Caco-2 (cell line): ENCODE results near the gene TEX35. TPM values are rescaled to one million over a fixed set of nuclear protein-coding genes. Genes with fewer than 3 reads are reported as not detected.

Experiments used
- BruUV-seq: library from RNA; stranded (reverse); fragments of 400-500 nt; replicated peaks from 2 replicates; lab custom pipeline; 2021; lab: Mats Ljungman, UMichigan
- CTCF ChIA-PET: fragments of 300-600 bp; sonication (Branson Sonifier 250); formaldehyde crosslinking; loops from one replicate; lab custom pipeline; 2022; ENCODE audit warnings: antibody characterized with exemption; lab: Charles Lee
- POLR2A ChIA-PET: fragments of 300-600 bp; sonication (Branson Sonifier 250); formaldehyde crosslinking; loops from one replicate; lab custom pipeline; 2022; ENCODE audit warnings: antibody characterized with exemption; lab: Charles Lee
- DNase-seq, 2 experiments: peaks; one replicate each; pipeline versions ENCODE4 v3.0.0 to v3.0.0-alpha.2; 2020 to 2022
- H3K27me3 ChIP-seq: replicated peaks from 2 replicates; pipeline ENCODE4 v1.6.0; 2011; ENCODE audit warnings: low read length; ENCODE audit not compliant: control insufficient read depth, insufficient read depth
- H3K36me3 ChIP-seq: 2 replicates; pipeline ENCODE4 v1.5.1; 2011; ENCODE audit warnings: low read length; ENCODE audit not compliant: control insufficient read depth, insufficient read depth
- H3K4me1 ChIP-seq: fragments of 250-450 bp; sonication (Bioruptor Pico); 2 replicates; pipeline ENCODE4 v1.5.1; 2020; ENCODE audit warnings: mild to moderate bottlenecking
- H3K4me3 ChIP-seq: 2 replicates; pipeline ENCODE4 v1.5.1; 2011; ENCODE audit warnings: low read depth, mild to moderate bottlenecking, control low read depth, low read length
- H3K9me3 ChIP-seq: fragments of 250-450 bp; sonication (Bioruptor Pico); 2 replicates; pipeline ENCODE4 v1.5.1; 2020; ENCODE audit warnings: mild to moderate bottlenecking, moderate library complexity
- H3K27ac Mint-ChIP-seq: one replicate; pipeline ENCODE4 v1.8.0; 2022; ENCODE audit warnings: mixed read lengths; ENCODE audit not compliant: unreplicated experiment
- H3K27me3 Mint-ChIP-seq: one replicate; pipeline ENCODE4 v1.8.0; 2022; ENCODE audit warnings: mixed read lengths; ENCODE audit not compliant: insufficient read depth, unreplicated experiment
- H3K36me3 Mint-ChIP-seq: one replicate; pipeline ENCODE4 v1.8.0; 2022; ENCODE audit warnings: mild to moderate bottlenecking, mixed read lengths; ENCODE audit not compliant: insufficient read depth, unreplicated experiment
- H3K4me1 Mint-ChIP-seq: one replicate; pipeline ENCODE4 v1.8.0; 2022; ENCODE audit warnings: low read depth, mixed read lengths; ENCODE audit not compliant: unreplicated experiment
- H3K4me3 Mint-ChIP-seq: one replicate; pipeline ENCODE4 v1.8.0; 2022; ENCODE audit warnings: mild to moderate bottlenecking, moderate library complexity, mixed read lengths; ENCODE audit not compliant: unreplicated experiment
- H3K9me3 Mint-ChIP-seq: one replicate; pipeline ENCODE4 v1.8.0; 2022; ENCODE audit warnings: mixed read lengths; ENCODE audit not compliant: unreplicated experiment
- CTCF ChIP-seq, 2 experiments: fragments of 200-600 bp in 1 of 2; IDR thresholded peaks; 1 replicate in 1 of 2; 2 replicates in 1 of 2; pipeline versions ENCODE4 v1.5.1 to v1.8.0; 2011 to 2022; ENCODE audit warnings: antibody characterized with exemption in 1 of 2, control low read depth in 1 of 2, inconsistent platforms in 1 of 2, low read depth in 1 of 2, low read length in 1 of 2, mild to moderate bottlenecking in 1 of 2, moderate library complexity in 1 of 2; ENCODE audit not compliant: insufficient read depth in 1 of 2, severe bottlenecking in 1 of 2, unreplicated experiment in 1 of 2
- intact Hi-C: fragments of 100-400 bp; cut with micrococcal nuclease; formaldehyde crosslinking; loops from one replicate; pipeline ENCODE4 v1.10.0; 2022; ENCODE audit not compliant: unreplicated experiment
- total RNA-seq: library from RNA; stranded (reverse); gene quantifications from 2 replicates; pipeline ENCODE4 v1.2.3, GENCODE V29; 2022

The TEX35 gene
- total RNA-seq, 1 experiment from 2014 or later, result not detected

GRCh38 chr1:178538192-178538916, 25.4 kb downstream of the TEX35 start:
- intact Hi-C loops, result no loop called here
- Histone ChIP-seq H3K9me3 (no peaks in the 10 kb centered on the region), H3K4me1 (peaks cover 39% of the 10 kb centered on the region), H3K27me3 (no peaks in the 10 kb centered on the region), H3K4me3 (no peak overlapping the region), H3K36me3 (no peaks in the 10 kb centered on the region)
- Mint-ChIP-seq H3K27ac (peak overlapping the region; percentile 60), H3K36me3 (peaks cover 9% of the 10 kb centered on the region), H3K4me1 (peaks cover 23% of the 10 kb centered on the region), H3K9me3 (no peaks in the 10 kb centered on the region), H3K27me3 (no peaks in the 10 kb centered on the region), H3K4me3 (peak overlapping the region; percentile 19)
- no TSS peak for BruUV-seq
- DNase-seq, result no peak
- TF ChIP-seq CTCF (IDR thresholded peaks at IDR 0.05; ENCODE audit: insufficient read depth in 1 of 2, low read depth in 1 of 2, low read length in 1 of 2, severe bottlenecking in 1 of 2, unreplicated experiment in 1 of 2), result no peak
- POLR2A ChIA-PET, result interaction anchor here (0.6 kb wide), 1 partner anchor 188 kb away, joined by 4 read pairs; no protein-coding TSS in a partner anchor
- CTCF ChIA-PET, result interaction anchor here (0.7 to 3.1 kb wide), 6 partner anchors 113 to 465 kb away, joined by 3 to 17 read pairs (median 4); no protein-coding TSS in a partner anchor

- H3K4me3 ChIP-seq, result no peak overlapping the region
- Mint-ChIP-seq H3K4me1 (peaks cover 23% of the 10 kb centered on the region), H3K9me3 (no peaks in the 10 kb centered on the region), H3K27ac (no peak overlapping the region), H3K36me3 (peaks cover 9% of the 10 kb centered on the region), H3K27me3 (no peaks in the 10 kb centered on the region), H3K4me3 (no peak overlapping the region)
- ChIA-PET CTCF (no interaction called here), POLR2A (interaction anchor here (0.6 kb wide), 1 partner anchor 421 kb away, joined by 3 read pairs; no protein-coding TSS in a partner anchor)
- no TSS peak for BruUV-seq
- intact Hi-C loops, result no loop called here
- no peaks in the 10 kb centered on the region for H3K27me3 ChIP-seq
- H3K4me1 ChIP-seq, result peaks cover 39% of the 10 kb centered on the region
- DNase-seq, result no peak
- H3K9me3 ChIP-seq, result no peaks in the 10 kb centered on the region
- no peak for TF ChIP-seq CTCF (IDR thresholded peaks at IDR 0.05; ENCODE audit: insufficient read depth in 1 of 2, low read depth in 1 of 2, low read length in 1 of 2, severe bottlenecking in 1 of 2, unreplicated experiment in 1 of 2)
- H3K36me3 ChIP-seq, result no peaks in the 10 kb centered on the region
These were observed 26.4 kb downstream of the TEX35 start for GRCh38 chr1:178539291-178539690.

- H3K27me3 Mint-ChIP-seq, result no peaks in the 10 kb centered on the region
- no peak for TF ChIP-seq CTCF (IDR thresholded peaks at IDR 0.05; ENCODE audit: insufficient read depth in 1 of 2, low read depth in 1 of 2, low read length in 1 of 2, severe bottlenecking in 1 of 2, unreplicated experiment in 1 of 2)
- H3K9me3 ChIP-seq, result no peaks in the 10 kb centered on the region
- CTCF ChIA-PET, result interaction anchor here (1.3 kb wide), 1 partner anchor 462 kb away, joined by 5 read pairs; no protein-coding TSS in a partner anchor
- BruUV-seq, result no TSS peak
- H3K4me3 Mint-ChIP-seq, result no peak overlapping the region
- H3K4me1 Mint-ChIP-seq, result peaks cover 23% of the 10 kb centered on the region
- H3K4me3 ChIP-seq, result no peak overlapping the region
- no peak for DNase-seq
- H3K27me3 ChIP-seq, result no peaks in the 10 kb centered on the region
- POLR2A ChIA-PET, result interaction anchor here (0.6 kb wide), 2 partner anchors 116 to 420 kb away, joined by 3 read pairs; no protein-coding TSS in a partner anchor
- peaks cover 9% of the 10 kb centered on the region for H3K36me3 Mint-ChIP-seq
- peaks cover 39% of the 10 kb centered on the region for H3K4me1 ChIP-seq
- no peaks in the 10 kb centered on the region for H3K9me3 Mint-ChIP-seq
- H3K27ac Mint-ChIP-seq, result no peak overlapping the region
- no peaks in the 10 kb centered on the region; the same call in 1 of the 2 replicates for H3K36me3 ChIP-seq
- intact Hi-C loops, result loop anchor here (5.0 to 10.0 kb wide), 3 partner anchors 72 to 347 kb away; no protein-coding TSS in a partner anchor
These were observed 27.3 kb downstream of the TEX35 start for GRCh38 chr1:178540204-178540603.
